Osteocyte (in vitro differentiated cells): ENCODE results near the gene ESRRA. TPM values are rescaled to one million over a fixed set of nuclear protein-coding genes. Genes with fewer than 3 reads are reported as not detected.
"Not testable (repeated sequence)": the region's sequence is repeated elsewhere in the genome, so short reads cannot be mapped to it uniquely, and the experiment has no call there.

ENCODE experiments used
- DNase-seq: peaks from one replicate; pipeline ENCODE4 v3.0.0; 2021; ENCODE audit warnings: mixed read lengths; ENCODE audit not compliant: unreplicated experiment; ENCODE audit errors: extremely low spot score
- H3K27ac Mint-ChIP-seq: one replicate; pipeline ENCODE4 v1.8.0; 2021; ENCODE audit warnings: mild to moderate bottlenecking, mixed read lengths; ENCODE audit not compliant: unreplicated experiment
- H3K27me3 Mint-ChIP-seq: one replicate; pipeline ENCODE4 v1.8.0; 2021; ENCODE audit warnings: mixed read lengths; ENCODE audit not compliant: unreplicated experiment
- H3K36me3 Mint-ChIP-seq: one replicate; pipeline ENCODE4 v1.8.0; 2021; ENCODE audit warnings: mixed read lengths; ENCODE audit not compliant: unreplicated experiment
- H3K4me1 Mint-ChIP-seq: one replicate; pipeline ENCODE4 v1.8.0; 2021; ENCODE audit warnings: mixed read lengths; ENCODE audit not compliant: unreplicated experiment
- H3K4me3 Mint-ChIP-seq: one replicate; pipeline ENCODE4 v1.8.0; 2021; ENCODE audit warnings: mild to moderate bottlenecking, moderate library complexity, mixed read lengths; ENCODE audit not compliant: unreplicated experiment
- H3K9me3 Mint-ChIP-seq: one replicate; pipeline ENCODE4 v1.8.0; 2021; ENCODE audit warnings: mixed read lengths; ENCODE audit not compliant: unreplicated experiment
- total RNA-seq: library from RNA; stranded (reverse); gene quantifications from 2 replicates; pipeline ENCODE4 v1.2.1, GENCODE V29; 2021
- TF ChIP-seq, protein P1 (sequence below): fragments of 200-600 bp; sonication (generic); IDR thresholded peaks from 2 replicates; pipeline ENCODE4 v1.5.0; 2021; ENCODE audit warnings: antibody characterized with exemption, mild to moderate bottlenecking, moderate library complexity

Gene ESRRA
- total RNA-seq, 1 donor from 2014 or later: 37.4 TPM

DNA sequence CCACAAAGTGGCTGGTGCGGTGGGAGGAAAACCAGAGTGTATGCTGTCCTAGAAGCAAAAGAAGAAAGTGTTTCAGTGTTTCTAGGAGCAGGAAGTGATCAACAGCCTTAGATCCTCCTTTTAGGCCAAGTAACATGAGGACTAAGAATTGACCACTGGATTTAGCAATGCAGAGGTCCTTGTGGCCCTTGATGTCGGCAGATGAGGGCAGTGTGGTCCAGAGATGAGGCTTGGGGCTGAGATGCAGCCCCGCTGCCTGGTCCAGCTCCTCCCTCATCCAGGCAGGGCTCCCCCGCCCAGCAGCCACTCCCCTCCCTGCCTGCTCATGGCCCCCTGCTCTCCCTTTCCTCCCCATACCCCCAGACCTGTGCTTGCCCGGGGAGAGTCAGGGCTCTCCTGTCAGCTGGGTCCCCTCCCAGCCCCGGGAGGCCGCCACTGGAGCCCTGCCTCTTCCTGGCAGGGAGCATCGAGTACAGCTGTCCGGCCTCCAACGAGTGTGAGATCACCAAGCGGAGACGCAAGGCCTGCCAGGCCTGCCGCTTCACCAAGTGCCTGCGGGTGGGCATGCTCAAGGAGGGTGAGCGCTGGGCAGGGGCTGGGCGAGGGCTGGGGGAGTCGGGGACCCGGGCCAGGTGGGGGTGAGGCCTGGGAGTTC is 8.3 kb downstream of the ESRRA start:
- H3K27ac Mint-ChIP-seq: peak overlapping the region; percentile 37
- H3K4me1 Mint-ChIP-seq: peaks cover 13% of the 10 kb centered on the region
- H3K4me3 Mint-ChIP-seq: no peak overlapping the region
- TF ChIP-seq, protein P1, sequence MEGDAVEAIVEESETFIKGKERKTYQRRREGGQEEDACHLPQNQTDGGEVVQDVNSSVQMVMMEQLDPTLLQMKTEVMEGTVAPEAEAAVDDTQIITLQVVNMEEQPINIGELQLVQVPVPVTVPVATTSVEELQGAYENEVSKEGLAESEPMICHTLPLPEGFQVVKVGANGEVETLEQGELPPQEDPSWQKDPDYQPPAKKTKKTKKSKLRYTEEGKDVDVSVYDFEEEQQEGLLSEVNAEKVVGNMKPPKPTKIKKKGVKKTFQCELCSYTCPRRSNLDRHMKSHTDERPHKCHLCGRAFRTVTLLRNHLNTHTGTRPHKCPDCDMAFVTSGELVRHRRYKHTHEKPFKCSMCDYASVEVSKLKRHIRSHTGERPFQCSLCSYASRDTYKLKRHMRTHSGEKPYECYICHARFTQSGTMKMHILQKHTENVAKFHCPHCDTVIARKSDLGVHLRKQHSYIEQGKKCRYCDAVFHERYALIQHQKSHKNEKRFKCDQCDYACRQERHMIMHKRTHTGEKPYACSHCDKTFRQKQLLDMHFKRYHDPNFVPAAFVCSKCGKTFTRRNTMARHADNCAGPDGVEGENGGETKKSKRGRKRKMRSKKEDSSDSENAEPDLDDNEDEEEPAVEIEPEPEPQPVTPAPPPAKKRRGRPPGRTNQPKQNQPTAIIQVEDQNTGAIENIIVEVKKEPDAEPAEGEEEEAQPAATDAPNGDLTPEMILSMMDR: no peak
- no peaks in the 10 kb centered on the region for H3K9me3 Mint-ChIP-seq
- DNase-seq: no peak
- H3K27me3 Mint-ChIP-seq: no peaks in the 10 kb centered on the region
- peaks cover 4% of the 10 kb centered on the region for H3K36me3 Mint-ChIP-seq

DNA sequence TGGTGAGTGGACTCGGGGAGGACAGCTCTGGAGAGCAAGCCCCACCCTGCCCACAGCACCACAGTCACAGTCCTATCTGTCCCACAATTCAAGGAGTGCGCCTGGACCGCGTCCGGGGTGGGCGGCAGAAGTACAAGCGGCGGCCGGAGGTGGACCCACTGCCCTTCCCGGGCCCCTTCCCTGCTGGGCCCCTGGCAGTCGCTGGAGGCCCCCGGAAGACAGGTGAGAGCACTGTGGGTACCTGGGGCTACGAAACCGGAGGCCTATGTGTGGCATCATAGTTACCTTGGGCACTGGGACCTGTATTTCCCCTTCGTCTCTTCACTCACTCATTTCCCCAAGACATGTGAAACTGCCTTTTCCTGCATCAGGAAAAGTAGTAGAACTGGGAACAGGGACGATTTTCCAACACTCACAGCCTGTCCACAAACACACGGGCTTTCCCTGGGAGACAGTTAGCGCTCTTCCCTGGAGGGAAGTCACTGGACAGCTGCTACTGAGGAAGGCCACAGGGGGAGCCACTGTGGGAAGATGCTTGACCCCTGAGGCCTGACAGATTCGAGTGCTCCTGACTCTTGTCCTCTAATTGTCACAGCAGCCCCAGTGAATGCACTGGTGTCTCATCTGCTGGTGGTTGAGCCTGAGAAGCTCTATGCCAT is 9.0 kb downstream of the ESRRA start:
- no peak overlapping the region for H3K4me3 Mint-ChIP-seq
- H3K9me3 Mint-ChIP-seq: no peaks in the 10 kb centered on the region
- no peaks in the 10 kb centered on the region for H3K27me3 Mint-ChIP-seq
- no peak for DNase-seq
- TF ChIP-seq, protein P1: no peak
- no peak overlapping the region for H3K27ac Mint-ChIP-seq
- peaks cover 4% of the 10 kb centered on the region for H3K36me3 Mint-ChIP-seq
- H3K4me1 Mint-ChIP-seq: peaks cover 18% of the 10 kb centered on the region

DNA sequence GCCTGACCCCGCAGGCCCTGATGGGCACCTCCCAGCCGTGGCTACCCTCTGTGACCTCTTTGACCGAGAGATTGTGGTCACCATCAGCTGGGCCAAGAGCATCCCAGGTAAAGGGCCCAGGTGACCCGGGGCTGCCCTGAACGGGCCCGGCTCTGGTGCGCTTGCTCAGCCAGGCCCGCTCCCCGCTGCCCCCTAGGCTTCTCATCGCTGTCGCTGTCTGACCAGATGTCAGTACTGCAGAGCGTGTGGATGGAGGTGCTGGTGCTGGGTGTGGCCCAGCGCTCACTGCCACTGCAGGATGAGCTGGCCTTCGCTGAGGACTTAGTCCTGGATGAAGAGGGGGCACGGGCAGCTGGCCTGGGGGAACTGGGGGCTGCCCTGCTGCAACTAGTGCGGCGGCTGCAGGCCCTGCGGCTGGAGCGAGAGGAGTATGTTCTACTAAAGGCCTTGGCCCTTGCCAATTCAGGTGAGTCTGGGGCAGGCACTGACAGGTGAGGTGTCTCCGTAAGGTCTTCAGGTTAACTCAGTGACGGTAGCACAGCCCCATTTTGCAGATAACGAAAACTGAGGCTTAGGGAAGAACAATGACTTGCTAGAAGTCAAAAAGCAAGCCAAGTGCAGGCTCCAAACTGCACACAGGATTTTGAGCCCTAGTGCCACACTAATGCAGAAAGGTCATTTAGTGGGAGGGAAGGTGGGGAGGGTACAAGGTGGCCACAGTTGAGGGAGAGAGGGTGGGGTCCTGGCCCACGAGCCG is 9.7 kb downstream of the ESRRA start:
- Mint-ChIP-seq H3K4me3 (peak overlapping the region; percentile 26), H3K4me1 (peaks cover 25% of the 10 kb centered on the region), H3K27ac (no peak overlapping the region), H3K36me3 (peaks cover 4% of the 10 kb centered on the region), H3K9me3 (no peaks in the 10 kb centered on the region), H3K27me3 (no peaks in the 10 kb centered on the region)
- TF ChIP-seq, protein P1: no peak
- no peak for DNase-seq

DNA sequence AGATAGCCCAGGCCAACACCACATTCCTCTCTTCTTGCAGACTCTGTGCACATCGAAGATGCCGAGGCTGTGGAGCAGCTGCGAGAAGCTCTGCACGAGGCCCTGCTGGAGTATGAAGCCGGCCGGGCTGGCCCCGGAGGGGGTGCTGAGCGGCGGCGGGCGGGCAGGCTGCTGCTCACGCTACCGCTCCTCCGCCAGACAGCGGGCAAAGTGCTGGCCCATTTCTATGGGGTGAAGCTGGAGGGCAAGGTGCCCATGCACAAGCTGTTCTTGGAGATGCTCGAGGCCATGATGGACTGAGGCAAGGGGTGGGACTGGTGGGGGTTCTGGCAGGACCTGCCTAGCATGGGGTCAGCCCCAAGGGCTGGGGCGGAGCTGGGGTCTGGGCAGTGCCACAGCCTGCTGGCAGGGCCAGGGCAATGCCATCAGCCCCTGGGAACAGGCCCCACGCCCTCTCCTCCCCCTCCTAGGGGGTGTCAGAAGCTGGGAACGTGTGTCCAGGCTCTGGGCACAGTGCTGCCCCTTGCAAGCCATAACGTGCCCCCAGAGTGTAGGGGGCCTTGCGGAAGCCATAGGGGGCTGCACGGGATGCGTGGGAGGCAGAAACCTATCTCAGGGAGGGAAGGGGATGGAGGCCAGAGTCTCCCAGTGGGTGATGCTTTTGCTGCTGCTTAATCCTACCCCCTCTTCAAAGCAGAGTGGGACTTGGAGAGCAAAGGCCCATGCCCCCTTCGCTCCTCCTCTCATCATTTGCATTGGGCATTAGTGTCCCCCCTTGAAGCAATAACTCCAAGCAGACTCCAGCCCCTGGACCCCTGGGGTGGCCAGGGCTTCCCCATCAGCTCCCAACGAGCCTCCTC is 10.6 kb downstream of the ESRRA start:
- peak overlapping the region; percentile 99 for H3K27ac Mint-ChIP-seq
- H3K27me3 Mint-ChIP-seq: not testable (repeated sequence)

DNA sequence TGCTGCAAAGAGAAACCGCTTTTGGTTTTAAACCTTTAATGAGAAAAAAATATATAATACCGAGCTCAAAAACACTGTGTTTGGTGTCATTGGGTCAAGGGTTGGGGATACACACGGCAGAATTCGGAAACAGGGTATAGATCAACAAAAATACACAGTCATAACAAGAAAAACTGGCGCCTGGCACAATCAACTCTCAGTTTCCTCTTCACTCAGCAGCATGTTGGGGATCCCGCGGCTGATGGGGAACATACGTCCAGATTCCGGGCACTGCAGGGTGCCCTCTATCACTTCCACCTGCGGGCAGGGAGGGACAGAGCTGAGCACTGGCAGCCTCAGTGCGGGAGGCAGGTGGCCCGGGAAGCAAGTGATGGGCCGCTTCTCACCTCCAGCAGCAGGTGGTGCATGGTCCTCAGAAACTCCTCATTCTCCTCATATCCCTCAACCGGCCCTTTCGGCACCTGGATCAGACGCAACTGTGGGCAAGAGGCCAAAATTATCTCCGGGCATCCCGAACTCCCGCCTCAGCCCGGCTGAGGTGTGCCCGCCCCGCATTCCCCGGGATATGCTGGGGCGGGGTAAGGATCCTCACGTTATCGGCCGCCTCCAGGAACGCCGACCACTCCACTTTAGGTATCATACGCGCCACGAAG is 11.5 kb downstream of the ESRRA start:
- Mint-ChIP-seq H3K9me3 (no peaks in the 10 kb centered on the region), H3K27me3 (no peaks in the 10 kb centered on the region), H3K4me1 (peaks cover 39% of the 10 kb centered on the region), H3K36me3 (peaks cover 19% of the 10 kb centered on the region), H3K27ac (peak overlapping the region; percentile 99), H3K4me3 (peak overlapping the region; percentile 92)
- DNase-seq: no peak
- TF ChIP-seq, protein P1: peak; percentile 12

More for the DNA sequence above, 10.6 kb downstream of the ESRRA start:
- DNase-seq, H3K9me3 Mint-ChIP-seq: not testable (repeated sequence)
- H3K36me3 Mint-ChIP-seq: peaks cover 12% of the 10 kb centered on the region
- H3K4me3 Mint-ChIP-seq: peak overlapping the region; percentile 92
- peaks cover 34% of the 10 kb centered on the region for H3K4me1 Mint-ChIP-seq
